HepG2 (cell line): Measurements from ENCODE around the gene SLC22A23. TPM values are rescaled to one million over a fixed set of nuclear protein-coding genes. Genes with fewer than 3 reads are reported as not detected.

Experiments used
- ADNP ChIP-seq: sonication (generic); formaldehyde crosslinking; IDR thresholded peaks from 2 replicates; pipeline ENCODE4 v1.4.0; 2020; ENCODE audit warnings: missing genetic modification reagents
- AGO2 ChIP-seq: fragments of 200-400 bp; formaldehyde crosslinking; optimal IDR thresholded peaks from 2 replicates; pipeline ENCODE3; 2017; ENCODE audit warnings: mild to moderate bottlenecking, low read depth, low read length, moderate library complexity
- CEBPG ChIP-seq: IDR thresholded peaks from 2 replicates; pipeline ENCODE4 v1.6.1; 2016
- IKZF1 ChIP-seq: fragments of 450-650 bp; IDR thresholded peaks from 2 replicates; pipeline ENCODE4 v1.7.1; 2016
- LCORL ChIP-seq, 2 experiments: fragments of 450-650 bp in 1 of 2; sonication (generic) in 1 of 2; formaldehyde crosslinking in 1 of 2; IDR thresholded peaks; 2 replicates each; pipeline versions ENCODE4 v1.5.0 to v1.6.1; 2017 to 2020; ENCODE audit warnings: antibody characterized with exemption in 1 of 2, missing genetic modification reagents in 1 of 2
- MED1 ChIP-seq: sonication (generic); formaldehyde crosslinking; IDR thresholded peaks from 2 replicates; pipeline ENCODE4 v1.4.0; 2020; ENCODE audit warnings: missing genetic modification reagents
- MEF2D ChIP-seq: sonication (generic); formaldehyde crosslinking; IDR thresholded peaks from 2 replicates; pipeline ENCODE4 v1.5.1; 2020; ENCODE audit warnings: mild to moderate bottlenecking, missing genetic modification reagents
- MLLT10 ChIP-seq: sonication (generic); formaldehyde crosslinking; IDR thresholded peaks from 2 replicates; pipeline ENCODE4 v1.4.0; 2020; ENCODE audit warnings: missing genetic modification reagents
- NKX3-1 ChIP-seq: sonication (generic); formaldehyde crosslinking; IDR thresholded peaks from 2 replicates; pipeline ENCODE4 v1.5.0; 2020; ENCODE audit warnings: missing genetic modification reagents
- RBAK ChIP-seq: sonication (generic); formaldehyde crosslinking; IDR thresholded peaks from 2 replicates; pipeline ENCODE4 v1.5.1; 2020; ENCODE audit warnings: mild to moderate bottlenecking, missing genetic modification reagents
- ZMYM4 ChIP-seq: sonication (generic); formaldehyde crosslinking; IDR thresholded peaks from 2 replicates; pipeline ENCODE4 v1.8.1; 2023; ENCODE audit warnings: mild to moderate bottlenecking, missing genetic modification reagents
- ZNF138 ChIP-seq: sonication (generic); formaldehyde crosslinking; IDR thresholded peaks from 2 replicates; pipeline ENCODE4 v1.5.0; 2020; ENCODE audit warnings: mild to moderate bottlenecking, low read depth, missing genetic modification reagents
- ZNF160 ChIP-seq: sonication (generic); formaldehyde crosslinking; IDR thresholded peaks from 2 replicates; pipeline ENCODE4 v1.8.0; 2022; ENCODE audit warnings: mild to moderate bottlenecking, inconsistent platforms, missing genetic modification reagents
- ZNF20 ChIP-seq: sonication (generic); formaldehyde crosslinking; IDR thresholded peaks from 2 replicates; pipeline ENCODE4 v1.4.0; 2020; ENCODE audit warnings: mild to moderate bottlenecking, moderate library complexity, missing genetic modification reagents
- ZNF350 ChIP-seq: sonication (generic); formaldehyde crosslinking; IDR thresholded peaks from 2 replicates; pipeline ENCODE4 v1.4.0; 2020; ENCODE audit warnings: mild to moderate bottlenecking, low read depth, missing genetic modification reagents, borderline replicate concordance
- ZNF432 ChIP-seq: sonication (generic); formaldehyde crosslinking; IDR thresholded peaks from 2 replicates; pipeline ENCODE4 v1.5.0; 2020; ENCODE audit warnings: missing genetic modification reagents, mild to moderate bottlenecking, borderline replicate concordance
- ZNF556 ChIP-seq: sonication (generic); formaldehyde crosslinking; IDR thresholded peaks from 2 replicates; pipeline ENCODE4 v1.4.0; 2020; ENCODE audit warnings: mild to moderate bottlenecking, missing genetic modification reagents, borderline replicate concordance
- ZNF652 ChIP-seq: IDR thresholded peaks from 2 replicates; pipeline ENCODE4 v1.6.1; 2016; ENCODE audit warnings: low read depth, borderline replicate concordance
- ZNF777 ChIP-seq: sonication (generic); formaldehyde crosslinking; IDR thresholded peaks from 2 replicates; pipeline ENCODE4 v1.4.0; 2020; ENCODE audit warnings: missing genetic modification reagents
- ZNF878 ChIP-seq: sonication (generic); formaldehyde crosslinking; IDR thresholded peaks from 2 replicates; pipeline ENCODE4 v1.8.1; 2023; ENCODE audit warnings: mild to moderate bottlenecking, missing genetic modification reagents, moderate library complexity
- polyA plus RNA-seq, 8 experiments: library from polyadenylated mRNA; depleted of rRNA in 3 of 8; stranded (reverse) in 7 of 8; unstranded in 1 of 8; fragments of >200 nt; fragmentation: Illumina TruSeq in 4 of 8; extraction: Trizol in 4 of 8; gene quantifications; 2 replicates each; pipeline versions ENCODE4 v1.2.1 to v1.2.3, GENCODE V29; 2011 to 2016; ENCODE audit warnings: low read depth in 4 of 8, missing spikeins in 1 of 8, mixed read lengths in 1 of 8; ENCODE audit not compliant: insufficient read depth in 1 of 8
- total RNA-seq, 5 experiments: library from RNA; depleted of rRNA; stranded (reverse); fragments of >200 nt; fragmentation: Illumina TruSeq; extraction: Trizol; gene quantifications; 2 replicates each; pipeline ENCODE4 v1.2.3, GENCODE V29; 2016; ENCODE audit warnings: low read depth in 1 of 5
- TF ChIP-seq, protein P1 (sequence below): sonication (generic); formaldehyde crosslinking; IDR thresholded peaks from 2 replicates; pipeline ENCODE4 v1.4.0; 2020; ENCODE audit warnings: missing genetic modification reagents
- TF ChIP-seq, protein P2 (sequence below): sonication (generic); formaldehyde crosslinking; IDR thresholded peaks from 2 replicates; pipeline ENCODE4 v1.5.0; 2020; ENCODE audit warnings: mild to moderate bottlenecking, missing genetic modification reagents, borderline replicate concordance
- TF ChIP-seq, protein P3 (sequence below): sonication (generic); formaldehyde crosslinking; IDR thresholded peaks from 2 replicates; pipeline ENCODE4 v1.4.0; 2020; ENCODE audit warnings: missing genetic modification reagents
- TF ChIP-seq, protein P4 (sequence below): IDR thresholded peaks from 2 replicates; pipeline ENCODE4 v1.6.1; 2012; ENCODE audit warnings: low read depth, low read length, improper control_type of control experiment
- TF ChIP-seq, protein P5 (sequence below): sonication (generic); formaldehyde crosslinking; conservative IDR thresholded peaks from 2 replicates; pipeline ENCODE4 v1.4.0; 2020; ENCODE audit warnings: missing genetic modification reagents

Gene SLC22A23
- total and polyA plus RNA-seq, 2 of the 13 experiments (the other 11 are each of a cell fraction or from before 2014, with no cell fraction given): 11.8 to 17.5 TPM

DNA sequence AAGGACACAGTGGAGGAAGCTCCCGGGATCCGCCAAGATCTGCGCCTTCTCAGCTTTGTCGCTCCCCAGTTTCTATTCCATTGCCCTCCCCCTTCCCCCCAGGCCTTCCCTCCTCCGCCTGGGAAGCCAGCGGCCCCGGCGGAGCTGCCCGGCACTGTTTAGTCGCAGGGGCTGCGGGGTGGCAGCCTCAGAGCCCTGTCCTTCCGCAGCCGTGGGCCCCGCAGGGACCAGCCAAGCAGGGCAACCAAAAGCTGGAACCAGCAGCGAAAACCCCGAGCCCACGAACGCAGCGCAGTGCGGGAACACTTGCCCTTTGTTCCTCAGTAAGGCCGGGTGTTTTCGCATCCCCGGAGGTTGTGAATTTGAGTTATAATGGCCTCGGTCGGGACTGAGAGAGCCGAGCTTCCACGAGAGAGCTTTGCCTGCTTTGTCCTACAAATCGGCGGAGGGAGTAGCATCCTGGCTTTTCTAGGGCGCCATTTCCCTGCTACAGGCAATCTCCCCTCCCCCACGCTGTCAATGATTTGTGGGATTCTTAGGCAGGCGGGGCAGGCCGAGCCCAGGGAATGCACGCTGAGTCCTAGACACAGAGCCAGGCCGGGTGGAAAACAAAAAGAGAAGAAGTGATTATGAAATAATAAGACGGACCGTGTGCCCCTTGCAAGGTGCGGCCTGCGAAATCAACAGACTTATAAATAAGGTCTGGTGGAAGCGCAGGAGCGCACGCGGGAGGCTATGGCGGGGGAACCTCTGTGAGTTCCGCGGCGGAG is 225.4 kb downstream of the SLC22A23 start (continued):
- no peak for TF ChIP-seq RBAK (CRISPR knock-in tag)
- peak; percentile 89; the same call in 1 of the 2 replicates for TF ChIP-seq ZNF556 (CRISPR knock-in tag)
- TF ChIP-seq ZNF878 (CRISPR knock-in tag): peak; percentile 32; the same call in 1 of the 2 replicates
- TF ChIP-seq NKX3-1: no peak
- peak; percentile 84 for TF ChIP-seq MEF2D (CRISPR knock-in tag)
- no peak for TF ChIP-seq ZNF432 (CRISPR knock-in tag)
- TF ChIP-seq LCORL (IDR thresholded peaks at IDR 0.05): no peak
- TF ChIP-seq LCORL (CRISPR knock-in tag; IDR thresholded peaks at IDR 0.05): peak; percentile 91
- no peak for TF ChIP-seq IKZF1
- peak; percentile 32; the same call in 1 of the 2 replicates for TF ChIP-seq ZNF652
- TF ChIP-seq ZNF160 (CRISPR knock-in tag): no peak; the same call in 1 of the 2 replicates
- TF ChIP-seq, protein P1, sequence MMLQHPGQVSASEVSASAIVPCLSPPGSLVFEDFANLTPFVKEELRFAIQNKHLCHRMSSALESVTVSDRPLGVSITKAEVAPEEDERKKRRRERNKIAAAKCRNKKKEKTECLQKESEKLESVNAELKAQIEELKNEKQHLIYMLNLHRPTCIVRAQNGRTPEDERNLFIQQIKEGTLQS (CRISPR knock-in tag): no peak
- no peak for TF ChIP-seq ZNF20 (CRISPR knock-in tag)
- TF ChIP-seq, protein P2, sequence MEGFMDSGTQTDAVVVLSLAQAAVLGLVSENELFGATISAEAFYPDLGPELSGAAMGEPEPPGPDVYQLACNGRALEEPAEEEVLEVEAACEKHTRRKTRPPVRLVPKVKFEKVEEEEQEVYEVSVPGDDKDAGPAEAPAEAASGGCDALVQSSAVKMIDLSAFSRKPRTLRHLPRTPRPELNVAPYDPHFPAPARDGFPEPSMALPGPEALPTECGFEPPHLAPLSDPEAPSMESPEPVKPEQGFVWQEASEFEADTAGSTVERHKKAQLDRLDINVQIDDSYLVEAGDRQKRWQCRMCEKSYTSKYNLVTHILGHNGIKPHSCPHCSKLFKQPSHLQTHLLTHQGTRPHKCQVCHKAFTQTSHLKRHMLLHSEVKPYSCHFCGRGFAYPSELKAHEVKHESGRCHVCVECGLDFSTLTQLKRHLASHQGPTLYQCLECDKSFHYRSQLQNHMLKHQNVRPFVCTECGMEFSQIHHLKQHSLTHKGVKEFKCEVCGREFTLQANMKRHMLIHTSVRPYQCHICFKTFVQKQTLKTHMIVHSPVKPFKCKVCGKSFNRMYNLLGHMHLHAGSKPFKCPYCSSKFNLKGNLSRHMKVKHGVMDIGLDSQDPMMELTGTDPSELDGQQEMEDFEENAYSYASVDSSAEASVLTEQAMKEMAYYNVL (CRISPR knock-in tag): no peak; the same call in 1 of the 2 replicates
- peak; percentile 60; the same call in 1 of the 2 replicates for TF ChIP-seq ZMYM4
- no peak for TF ChIP-seq ADNP (CRISPR knock-in tag)
- TF ChIP-seq MED1 (CRISPR knock-in tag): peak; percentile 40
- TF ChIP-seq, protein P3, sequence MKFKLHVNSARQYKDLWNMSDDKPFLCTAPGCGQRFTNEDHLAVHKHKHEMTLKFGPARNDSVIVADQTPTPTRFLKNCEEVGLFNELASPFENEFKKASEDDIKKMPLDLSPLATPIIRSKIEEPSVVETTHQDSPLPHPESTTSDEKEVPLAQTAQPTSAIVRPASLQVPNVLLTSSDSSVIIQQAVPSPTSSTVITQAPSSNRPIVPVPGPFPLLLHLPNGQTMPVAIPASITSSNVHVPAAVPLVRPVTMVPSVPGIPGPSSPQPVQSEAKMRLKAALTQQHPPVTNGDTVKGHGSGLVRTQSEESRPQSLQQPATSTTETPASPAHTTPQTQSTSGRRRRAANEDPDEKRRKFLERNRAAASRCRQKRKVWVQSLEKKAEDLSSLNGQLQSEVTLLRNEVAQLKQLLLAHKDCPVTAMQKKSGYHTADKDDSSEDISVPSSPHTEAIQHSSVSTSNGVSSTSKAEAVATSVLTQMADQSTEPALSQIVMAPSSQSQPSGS: peak; percentile 57; the same call in 1 of the 2 replicates
- TF ChIP-seq ZNF777 (CRISPR knock-in tag): peak; percentile 75; the same call in 1 of the 2 replicates
- TF ChIP-seq AGO2: peak; percentile 51
- TF ChIP-seq CEBPG (CRISPR knock-in tag): peak; percentile 33; the same call in 1 of the 2 replicates
- TF ChIP-seq MLLT10 (CRISPR knock-in tag): no peak
- TF ChIP-seq, protein P4, sequence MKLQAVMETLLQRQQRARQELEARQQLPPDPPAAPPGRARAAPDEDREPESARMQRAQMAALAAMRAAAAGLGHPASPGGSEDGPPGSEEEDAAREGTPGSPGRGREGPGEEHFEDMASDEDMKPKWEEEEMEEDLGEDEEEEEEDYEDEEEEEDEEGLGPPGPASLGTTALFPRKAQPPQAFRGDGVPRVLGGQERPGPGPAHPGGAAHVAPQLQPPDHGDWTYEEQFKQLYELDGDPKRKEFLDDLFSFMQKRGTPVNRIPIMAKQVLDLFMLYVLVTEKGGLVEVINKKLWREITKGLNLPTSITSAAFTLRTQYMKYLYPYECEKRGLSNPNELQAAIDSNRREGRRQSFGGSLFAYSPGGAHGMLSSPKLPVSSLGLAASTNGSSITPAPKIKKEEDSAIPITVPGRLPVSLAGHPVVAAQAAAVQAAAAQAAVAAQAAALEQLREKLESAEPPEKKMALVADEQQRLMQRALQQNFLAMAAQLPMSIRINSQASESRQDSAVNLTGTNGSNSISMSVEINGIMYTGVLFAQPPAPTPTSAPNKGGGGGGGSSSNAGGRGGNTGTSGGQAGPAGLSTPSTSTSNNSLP: no peak
- peak; percentile 86; the same call in 1 of the 2 replicates for TF ChIP-seq ZNF350
- TF ChIP-seq, protein P5, sequence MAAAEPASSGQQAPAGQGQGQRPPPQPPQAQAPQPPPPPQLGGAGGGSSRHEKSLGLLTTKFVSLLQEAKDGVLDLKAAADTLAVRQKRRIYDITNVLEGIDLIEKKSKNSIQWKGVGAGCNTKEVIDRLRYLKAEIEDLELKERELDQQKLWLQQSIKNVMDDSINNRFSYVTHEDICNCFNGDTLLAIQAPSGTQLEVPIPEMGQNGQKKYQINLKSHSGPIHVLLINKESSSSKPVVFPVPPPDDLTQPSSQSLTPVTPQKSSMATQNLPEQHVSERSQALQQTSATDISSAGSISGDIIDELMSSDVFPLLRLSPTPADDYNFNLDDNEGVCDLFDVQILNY (CRISPR knock-in tag): 0 out of 2 replicates have a peak, but pooled peaks have one; percentile 37
- TF ChIP-seq ZNF138 (CRISPR knock-in tag): no peak
